IPS-18a (cell line): Measurements from ENCODE around the gene TNFRSF14.
A peak's percentile ranks its signal among the peaks of the same experiment; 100 is the strongest.

Experiments used
- H3K27ac ChIP-seq: one replicate; pipeline ENCODE4 v1.5.1; 2013; ENCODE audit warnings: low read length
- H3K27me3 ChIP-seq: one replicate; pipeline ENCODE4 v1.6.1; 2013; ENCODE audit warnings: mild to moderate bottlenecking, low read length; ENCODE audit not compliant: control insufficient read depth, insufficient read depth
- H3K36me3 ChIP-seq: one replicate; pipeline ENCODE4 v1.6.1; 2013; ENCODE audit warnings: low read depth, low read length; ENCODE audit not compliant: control insufficient read depth
- H3K4me1 ChIP-seq: one replicate; pipeline ENCODE4 v1.6.1; 2013; ENCODE audit warnings: low read depth, low read length; ENCODE audit not compliant: control insufficient read depth
- H3K4me3 ChIP-seq: one replicate; pipeline ENCODE4 v1.5.1; 2013; ENCODE audit warnings: low read length
- H3K9ac ChIP-seq: one replicate; pipeline ENCODE4 v1.6.1; 2013; ENCODE audit warnings: mild to moderate bottlenecking, low read length, moderate library complexity
- H3K9me3 ChIP-seq: one replicate; pipeline ENCODE4 v1.6.1; 2013; ENCODE audit warnings: low read depth, low read length; ENCODE audit not compliant: control insufficient read depth

TNFRSF14 gene

GRCh38 chr1:2580691-2581090, 24.5 kb downstream of the TNFRSF14 start:
- H3K4me1 ChIP-seq, result peaks cover 7% of the 10 kb centered on the region
- H3K4me3 ChIP-seq, result no peak overlapping the region

GRCh38 chr1:2582391-2582790, 26.2 kb downstream of the TNFRSF14 start:
- no peaks in the 10 kb centered on the region for H3K36me3 ChIP-seq
- peaks cover 7% of the 10 kb centered on the region for H3K4me1 ChIP-seq
- H3K9me3 ChIP-seq, result no peaks in the 10 kb centered on the region
- H3K4me3 ChIP-seq, result no peak overlapping the region
- H3K9ac ChIP-seq, result no peak overlapping the region
- H3K27ac ChIP-seq, result no peak overlapping the region
- H3K27me3 ChIP-seq, result no peaks in the 10 kb centered on the region

More at GRCh38 chr1:2580691-2581090, 24.5 kb downstream of the TNFRSF14 start:
- Histone ChIP-seq H3K36me3 (no peaks in the 10 kb centered on the region), H3K27ac (no peak overlapping the region), H3K9me3 (no peaks in the 10 kb centered on the region), H3K27me3 (no peaks in the 10 kb centered on the region), H3K9ac (no peak overlapping the region)

- Histone ChIP-seq H3K27ac (no peak overlapping the region), H3K4me1 (peaks cover 4% of the 10 kb centered on the region), H3K36me3 (no peaks in the 10 kb centered on the region), H3K4me3 (no peak overlapping the region), H3K27me3 (no peaks in the 10 kb centered on the region), H3K9me3 (no peaks in the 10 kb centered on the region), H3K9ac (no peak overlapping the region)
These were observed 27.2 kb downstream of the TNFRSF14 start for GRCh38 chr1:2583331-2583791.

- no peak overlapping the region for H3K9ac ChIP-seq
- H3K9me3 ChIP-seq, result no peaks in the 10 kb centered on the region
- H3K27ac ChIP-seq, result no peak overlapping the region
- peaks cover 3% of the 10 kb centered on the region for H3K4me1 ChIP-seq
- H3K4me3 ChIP-seq, result no peak overlapping the region
- no peaks in the 10 kb centered on the region for H3K27me3 ChIP-seq
- H3K36me3 ChIP-seq, result no peaks in the 10 kb centered on the region
These were observed 27.7 kb downstream of the TNFRSF14 start for GRCh38 chr1:2583871-2584351.

- Histone ChIP-seq H3K9ac (no peak overlapping the region), H3K9me3 (no peaks in the 10 kb centered on the region), H3K4me1 (peaks cover 3% of the 10 kb centered on the region), H3K4me3 (peak overlapping the region; percentile 86), H3K36me3 (no peaks in the 10 kb centered on the region), H3K27me3 (no peaks in the 10 kb centered on the region), H3K27ac (no peak overlapping the region)
These were observed 28.6 kb downstream of the TNFRSF14 start for GRCh38 chr1:2584686-2585317.

GRCh38 chr1:2585318-2586092, 29.3 kb downstream of the TNFRSF14 start:
- no peaks in the 10 kb centered on the region for H3K27me3 ChIP-seq
- H3K36me3 ChIP-seq, result no peaks in the 10 kb centered on the region
- H3K4me1 ChIP-seq, result peaks cover 3% of the 10 kb centered on the region
- H3K27ac ChIP-seq, result peak overlapping the region; percentile 66
- peak overlapping the region; percentile 86 for H3K4me3 ChIP-seq
- H3K9me3 ChIP-seq, result no peaks in the 10 kb centered on the region
- peak overlapping the region; percentile 81 for H3K9ac ChIP-seq

GRCh38 chr1:2586154-2587070, 30.2 kb downstream of the TNFRSF14 start, which contains the start of gene PRXL2B:
Gene PRXL2B (plus strand): TSS chr1:2586777. CDS start chr1:2586886, 109 bp downstream.
- Histone ChIP-seq H3K9me3 (no peaks in the 10 kb centered on the region), H3K27ac (peak within 1 kb of the TSS; percentile 66), H3K4me3 (peak within 1 kb of the TSS; percentile 86), H3K27me3 (no peaks in the 10 kb centered on the region), H3K9ac (peak within 1 kb of the TSS; percentile 81), H3K36me3 (no peaks in the 10 kb centered on the region), H3K4me1 (peaks cover 3% of the 10 kb centered on the region)

- Histone ChIP-seq H3K27me3 (no peaks in the 10 kb centered on the region), H3K4me1 (peaks cover 3% of the 10 kb centered on the region), H3K27ac (no peak overlapping the region), H3K9ac (peak overlapping the region; percentile 36), H3K9me3 (no peaks in the 10 kb centered on the region), H3K36me3 (no peaks in the 10 kb centered on the region), H3K4me3 (peak overlapping the region; percentile 86)
These were observed 31.1 kb downstream of the TNFRSF14 start for GRCh38 chr1:2587071-2587859.

- no peak overlapping the region for H3K9ac ChIP-seq
- no peak overlapping the region for H3K27ac ChIP-seq
- H3K4me3 ChIP-seq, result peak overlapping the region; percentile 86
- H3K36me3 ChIP-seq, result no peaks in the 10 kb centered on the region
- no peaks in the 10 kb centered on the region for H3K27me3 ChIP-seq
- H3K4me1 ChIP-seq, result peaks cover 3% of the 10 kb centered on the region
- no peaks in the 10 kb centered on the region for H3K9me3 ChIP-seq
These were observed 31.8 kb downstream of the TNFRSF14 start for GRCh38 chr1:2587860-2588571.

GRCh38 chr1:2588661-2589430, 32.7 kb downstream of the TNFRSF14 start:
- Histone ChIP-seq H3K27me3 (no peaks in the 10 kb centered on the region), H3K4me1 (peaks cover 3% of the 10 kb centered on the region), H3K4me3 (no peak overlapping the region), H3K9ac (no peak overlapping the region), H3K9me3 (no peaks in the 10 kb centered on the region), H3K27ac (no peak overlapping the region), H3K36me3 (no peaks in the 10 kb centered on the region)
